ENCODE measurements around the gene CADPS2. TPM values are rescaled to one million over a fixed set of nuclear protein-coding genes. Genes with fewer than 3 reads are reported as not detected.

Gene CADPS2
- total and polyA plus RNA-seq, 4 experiments from 2014 or later, result not detected

- Histone ChIP-seq H3K27me3 (ENCODE audit: insufficient read depth, low read length) (no peaks in the 10 kb centered on the region), H3K27ac (ENCODE audit: low read depth, low read length) (no peak overlapping the region), H3K36me3 (ENCODE audit: insufficient read depth, low read length) (no peaks in the 10 kb centered on the region), H3K4me1 (ENCODE audit: insufficient read depth, low read length) (no peaks in the 10 kb centered on the region), H3K4me3 (ENCODE audit: low read length in 2 of 2) (no peak overlapping the region), H3K9me3 (ENCODE audit: control insufficient read depth in 1 of 2, low read length in 2 of 2) (no peaks in the 10 kb centered on the region)
- no peaks in the 10 kb centered on the region for H3K4me1 Mint-ChIP-seq
- H3K4me3 Mint-ChIP-seq, result no peak overlapping the region
- no peaks in the 10 kb centered on the region for H3K27me3 Mint-ChIP-seq
- no peak overlapping the region for H3K27ac Mint-ChIP-seq
- ChIA-PET POLR2A (ENCODE audit: partially characterized antibody) (no interaction called here), CTCF (ENCODE audit: partially characterized antibody) (no interaction called here)
- intact Hi-C loops (cut with micrococcal nuclease), result no loop called here
- H3K36me3 Mint-ChIP-seq, result no peaks in the 10 kb centered on the region
- no peak for DNase-seq
- peaks cover 0 to 4% (median 0%) of the 10 kb centered on the region in 8 donors for H3K9me3 Mint-ChIP-seq
Observed at GRCh38 chr7:122532406-122533269, 353.6 kb downstream of the CADPS2 start.

GRCh38 chr7:122528879-122529481 lies 357.3 kb downstream of the CADPS2 start:
- Histone ChIP-seq H3K9me3 (ENCODE audit: control insufficient read depth in 1 of 2, low read length in 2 of 2) (no peaks in the 10 kb centered on the region), H3K27ac (ENCODE audit: low read depth, low read length) (no peak overlapping the region), H3K4me1 (ENCODE audit: insufficient read depth, low read length) (no peaks in the 10 kb centered on the region), H3K36me3 (ENCODE audit: insufficient read depth, low read length) (no peaks in the 10 kb centered on the region), H3K27me3 (ENCODE audit: insufficient read depth, low read length) (no peaks in the 10 kb centered on the region), H3K4me3 (ENCODE audit: low read length in 2 of 2) (no peak overlapping the region)
- DNase-seq, result no peak
- H3K36me3 Mint-ChIP-seq, result no peaks in the 10 kb centered on the region
- no peak overlapping the region for H3K27ac Mint-ChIP-seq
- H3K27me3 Mint-ChIP-seq, result no peaks in the 10 kb centered on the region
- H3K4me1 Mint-ChIP-seq, result no peaks in the 10 kb centered on the region
- H3K9me3 Mint-ChIP-seq, result peaks cover 0 to 4% (median 0%) of the 10 kb centered on the region in 8 donors
- no peak overlapping the region for H3K4me3 Mint-ChIP-seq
- intact Hi-C loops (cut with micrococcal nuclease), result loop anchor here (5.0 kb wide), 1 partner anchor 437 kb away; no protein-coding TSS in a partner anchor
- ChIA-PET POLR2A (ENCODE audit: partially characterized antibody) (no interaction called here), CTCF (ENCODE audit: partially characterized antibody) (interaction anchor here (1.0 kb wide), 1 partner anchor 436 kb away, joined by 3 read pairs; no protein-coding TSS in a partner anchor)

- Mint-ChIP-seq H3K27ac (no peak overlapping the region), H3K36me3 (no peaks in the 10 kb centered on the region), H3K27me3 (no peaks in the 10 kb centered on the region), H3K9me3 (peaks cover 0 to 3% (median 0%) of the 10 kb centered on the region in 8 donors), H3K4me1 (no peaks in the 10 kb centered on the region), H3K4me3 (no peak overlapping the region)
- no peak for DNase-seq
- no peaks in the 10 kb centered on the region for H3K36me3 ChIP-seq (ENCODE audit: insufficient read depth, low read length)
- no peaks in the 10 kb centered on the region for H3K27me3 ChIP-seq (ENCODE audit: insufficient read depth, low read length)
- H3K4me3 ChIP-seq (ENCODE audit: low read length in 2 of 2), result no peak overlapping the region
- no peak overlapping the region for H3K27ac ChIP-seq (ENCODE audit: low read depth, low read length)
- intact Hi-C loops (cut with micrococcal nuclease), result loop anchor here (5.0 kb wide), 1 partner anchor 433 kb away; no protein-coding TSS in a partner anchor
- no peaks in the 10 kb centered on the region for H3K9me3 ChIP-seq (ENCODE audit: control insufficient read depth in 1 of 2, low read length in 2 of 2)
- POLR2A ChIA-PET (ENCODE audit: partially characterized antibody), result no interaction called here
- H3K4me1 ChIP-seq (ENCODE audit: insufficient read depth, low read length), result no peaks in the 10 kb centered on the region
- CTCF ChIA-PET (ENCODE audit: partially characterized antibody), result interaction anchor here (0.5 kb wide), 1 partner anchor 76 kb away, joined by 3 read pairs; no protein-coding TSS in a partner anchor
Observed at GRCh38 chr7:122525355-122525754, 360.9 kb downstream of the CADPS2 start.

- ChIA-PET POLR2A (ENCODE audit: partially characterized antibody) (no interaction called here), CTCF (ENCODE audit: partially characterized antibody) (no interaction called here)
- no peaks in the 10 kb centered on the region for H3K27me3 ChIP-seq (ENCODE audit: insufficient read depth, low read length)
- intact Hi-C loops (cut with micrococcal nuclease), result no loop called here
- Mint-ChIP-seq H3K4me1 (no peaks in the 10 kb centered on the region), H3K9me3 (peaks cover 0 to 6% (median 2%) of the 10 kb centered on the region in 8 donors), H3K4me3 (no peak overlapping the region), H3K27ac (no peak overlapping the region), H3K27me3 (no peaks in the 10 kb centered on the region), H3K36me3 (no peaks in the 10 kb centered on the region)
- no peak for DNase-seq
- H3K9me3 ChIP-seq (ENCODE audit: control insufficient read depth in 1 of 2, low read length in 2 of 2), result no peaks in the 10 kb centered on the region
- no peaks in the 10 kb centered on the region for H3K4me1 ChIP-seq (ENCODE audit: insufficient read depth, low read length)
- H3K36me3 ChIP-seq (ENCODE audit: insufficient read depth, low read length), result no peaks in the 10 kb centered on the region
- no peak overlapping the region for H3K4me3 ChIP-seq (ENCODE audit: low read length in 2 of 2)
- H3K27ac ChIP-seq (ENCODE audit: low read depth, low read length), result no peak overlapping the region
Observed at GRCh38 chr7:122521767-122522166, 364.5 kb downstream of the CADPS2 start.

- Histone ChIP-seq H3K4me3 (ENCODE audit: low read length in 2 of 2) (no peak overlapping the region), H3K27ac (ENCODE audit: low read depth, low read length) (no peak overlapping the region), H3K36me3 (ENCODE audit: insufficient read depth, low read length) (no peaks in the 10 kb centered on the region), H3K27me3 (ENCODE audit: insufficient read depth, low read length) (no peaks in the 10 kb centered on the region), H3K9me3 (ENCODE audit: control insufficient read depth in 1 of 2, low read length in 2 of 2) (no peaks in the 10 kb centered on the region), H3K4me1 (ENCODE audit: insufficient read depth, low read length) (no peaks in the 10 kb centered on the region)
- Mint-ChIP-seq H3K36me3 (no peaks in the 10 kb centered on the region), H3K4me1 (no peaks in the 10 kb centered on the region), H3K4me3 (no peak overlapping the region), H3K9me3 (peaks cover 0 to 6% (median 3%) of the 10 kb centered on the region in 8 donors), H3K27ac (no peak overlapping the region), H3K27me3 (no peaks in the 10 kb centered on the region)
- CTCF ChIA-PET (ENCODE audit: partially characterized antibody), result no interaction called here
- DNase-seq, result no peak
- POLR2A ChIA-PET (ENCODE audit: partially characterized antibody), result no interaction called here
- intact Hi-C loops (cut with micrococcal nuclease), result no loop called here
Observed at GRCh38 chr7:122520971-122521555, 365.2 kb downstream of the CADPS2 start.

GRCh38 chr7:122518488-122518887 lies 367.8 kb downstream of the CADPS2 start:
- H3K4me1 Mint-ChIP-seq, result no peaks in the 10 kb centered on the region
- no peak overlapping the region for H3K27ac ChIP-seq (ENCODE audit: low read depth, low read length)
- no peak overlapping the region for H3K4me3 Mint-ChIP-seq
- peaks cover 0 to 5% (median 2%) of the 10 kb centered on the region in 8 donors for H3K9me3 Mint-ChIP-seq
- no peaks in the 10 kb centered on the region for H3K27me3 ChIP-seq (ENCODE audit: insufficient read depth, low read length)
- ChIA-PET CTCF (ENCODE audit: partially characterized antibody) (no interaction called here), POLR2A (ENCODE audit: partially characterized antibody) (no interaction called here)
- no peaks in the 10 kb centered on the region for H3K36me3 Mint-ChIP-seq
- no peak for DNase-seq
- intact Hi-C loops (cut with micrococcal nuclease), result no loop called here
- no peaks in the 10 kb centered on the region for H3K36me3 ChIP-seq (ENCODE audit: insufficient read depth, low read length)
- no peak overlapping the region for H3K27ac Mint-ChIP-seq
- H3K4me1 ChIP-seq (ENCODE audit: insufficient read depth, low read length), result no peaks in the 10 kb centered on the region
- no peaks in the 10 kb centered on the region for H3K9me3 ChIP-seq (ENCODE audit: control insufficient read depth in 1 of 2, low read length in 2 of 2)
- no peaks in the 10 kb centered on the region for H3K27me3 Mint-ChIP-seq
- no peak overlapping the region for H3K4me3 ChIP-seq (ENCODE audit: low read length in 2 of 2)

- no peak overlapping the region for H3K27ac Mint-ChIP-seq
- H3K4me3 ChIP-seq (ENCODE audit: low read length in 2 of 2), result no peak overlapping the region
- H3K27ac ChIP-seq (ENCODE audit: low read depth, low read length), result no peak overlapping the region
- no peaks in the 10 kb centered on the region for H3K4me1 Mint-ChIP-seq
- H3K27me3 Mint-ChIP-seq, result no peaks in the 10 kb centered on the region
- H3K27me3 ChIP-seq (ENCODE audit: insufficient read depth, low read length), result no peaks in the 10 kb centered on the region
- intact Hi-C loops (cut with micrococcal nuclease), result no loop called here
- DNase-seq, result no peak
- CTCF ChIA-PET (ENCODE audit: partially characterized antibody), result no interaction called here
- H3K9me3 Mint-ChIP-seq, result peaks cover 0 to 5% (median 2%) of the 10 kb centered on the region in 8 donors
- H3K36me3 ChIP-seq (ENCODE audit: insufficient read depth, low read length), result no peaks in the 10 kb centered on the region
- H3K36me3 Mint-ChIP-seq, result no peaks in the 10 kb centered on the region
- no peaks in the 10 kb centered on the region for H3K4me1 ChIP-seq (ENCODE audit: insufficient read depth, low read length)
- POLR2A ChIA-PET (ENCODE audit: partially characterized antibody), result no interaction called here
- H3K4me3 Mint-ChIP-seq, result no peak overlapping the region
- H3K9me3 ChIP-seq (ENCODE audit: control insufficient read depth in 1 of 2, low read length in 2 of 2), result no peaks in the 10 kb centered on the region
Observed at GRCh38 chr7:122517576-122517975, 368.7 kb downstream of the CADPS2 start.
